ENCODE measurements around the gene TEX12.

- TF ChIP-seq POLR2A (IDR thresholded peaks at IDR 0.05; ENCODE audit: low read length) (no peak), GATA1 (IDR thresholded peaks at IDR 0.05; ENCODE audit: low read depth, low read length) (no peak)
Measured at GRCh38 chr11:112167145-112167544, at the start of gene TEX12.

Data from erythroblast (primary cell).